Neural cell (in vitro differentiated cells): ENCODE results near the gene BTBD7. TPM values are rescaled to one million over a fixed set of nuclear protein-coding genes. Genes with fewer than 3 reads are reported as not detected.

ENCODE experiments used
- H2AFZ ChIP-seq: fragments of 200-600, 300-800 bp; sonication (generic), shearing (Covaris generic); 2 replicates; pipeline ENCODE4 v1.6.0; 2014; ENCODE audit warnings: low read depth, mild to moderate bottlenecking, antibody characterized with exemption, low read length, moderate library complexity
- H3F3A ChIP-seq: fragments of 200-600 bp; shearing (Covaris generic); 2 replicates; pipeline ENCODE4 v1.6.1; 2016; ENCODE audit warnings: mild to moderate bottlenecking, moderate library complexity, mixed read lengths, antibody characterized with exemption, low read length; ENCODE audit not compliant: insufficient read depth, poor library complexity, severe bottlenecking
- H3K27ac ChIP-seq: fragments of 200-600, 300-800 bp; sonication (generic), shearing (Covaris generic); 2 replicates; pipeline ENCODE4 v1.5.1; 2014; ENCODE audit warnings: mild to moderate bottlenecking, low read length, moderate library complexity
- H3K27me3 ChIP-seq: fragments of 300-800, 200-600 bp; sonication (generic), shearing (Covaris generic); 2 replicates; pipeline ENCODE4 v1.6.0; 2014; ENCODE audit warnings: mild to moderate bottlenecking, low read depth, low read length, moderate library complexity; ENCODE audit not compliant: insufficient read depth
- H3K36me3 ChIP-seq: fragments of 300-800, 200-600 bp; sonication (generic), shearing (Covaris generic); 2 replicates; pipeline ENCODE4 v1.5.1; 2014; ENCODE audit warnings: mild to moderate bottlenecking, antibody characterized with exemption, low read length, moderate library complexity; ENCODE audit not compliant: insufficient read depth
- H3K4me2 ChIP-seq: fragments of 300-800, 200-600 bp; sonication (generic), shearing (Covaris generic); 2 replicates; pipeline ENCODE4 v1.6.0; 2014; ENCODE audit warnings: mild to moderate bottlenecking, low read length
- H3K4me3 ChIP-seq: fragments of 300-800, 200-600 bp; sonication (generic), shearing (Covaris generic); 2 replicates; pipeline ENCODE4 v1.5.1; 2014; ENCODE audit warnings: mild to moderate bottlenecking, low read length, moderate library complexity
- H3K79me2 ChIP-seq: fragments of 200-600 bp; shearing (Covaris generic); replicated peaks from 2 replicates; pipeline ENCODE4 v1.6.0; 2014; ENCODE audit warnings: mild to moderate bottlenecking, low read length, moderate library complexity; ENCODE audit not compliant: insufficient read depth
- H3K9ac ChIP-seq: fragments of 300-800, 200-600 bp; sonication (generic), shearing (Covaris generic); 2 replicates; pipeline ENCODE4 v1.6.1; 2016; ENCODE audit warnings: mild to moderate bottlenecking, low read length, mixed read lengths
- H3K9me2 ChIP-seq: fragments of 200-600 bp; shearing (Covaris generic); 2 replicates; pipeline ENCODE4 v1.6.1; 2016; ENCODE audit warnings: mild to moderate bottlenecking, low read length, mixed read lengths; ENCODE audit not compliant: insufficient read depth
- H3K9me3 ChIP-seq: fragments of 200-600, 300-800 bp; sonication (generic), shearing (Covaris generic); 2 replicates; pipeline ENCODE4 v1.6.1; 2016; ENCODE audit warnings: mild to moderate bottlenecking, mixed run types, low read length, moderate library complexity, mixed read lengths
- H4K20me1 ChIP-seq: fragments of 200-600 bp; shearing (Covaris generic); 2 replicates; pipeline ENCODE4 v1.6.1; 2016; ENCODE audit warnings: mild to moderate bottlenecking, mixed run types; ENCODE audit not compliant: insufficient read depth
- CTCF ChIP-seq: fragments of 450-650 bp; IDR thresholded peaks from 2 replicates; pipeline ENCODE4 v1.5.1; 2014; ENCODE audit warnings: antibody characterized with exemption, mild to moderate bottlenecking, moderate library complexity; ENCODE audit not compliant: poor library complexity, severe bottlenecking
- EP300 ChIP-seq: fragments of 450-650 bp; conservative IDR thresholded peaks from 2 replicates; pipeline ENCODE4 v1.6.1; 2014; ENCODE audit warnings: antibody characterized with exemption, mild to moderate bottlenecking, moderate library complexity; ENCODE audit not compliant: poor library complexity, severe bottlenecking
- EZH2 ChIP-seq: fragments of 200-600, 300-800 bp; shearing (Covaris generic), sonication (generic); IDR thresholded peaks from 2 replicates; pipeline ENCODE4 v1.6.1; 2014; ENCODE audit warnings: antibody characterized with exemption, low read length, borderline replicate concordance, mild to moderate bottlenecking; ENCODE audit not compliant: insufficient read depth, poor library complexity, severe bottlenecking
- MXI1 ChIP-seq: fragments of 450-650 bp; conservative IDR thresholded peaks from 2 replicates; pipeline ENCODE4 v1.6.1; 2014; ENCODE audit warnings: antibody characterized with exemption, mild to moderate bottlenecking; ENCODE audit not compliant: poor library complexity, severe bottlenecking
- POLR2AphosphoS5 ChIP-seq: IDR thresholded peaks from 2 replicates; pipeline ENCODE4 v1.6.1; 2012
- RAD21 ChIP-seq: fragments of 450-650 bp; conservative IDR thresholded peaks from 2 replicates; pipeline ENCODE4 v1.6.1; 2014; ENCODE audit warnings: antibody characterized with exemption, mild to moderate bottlenecking, moderate library complexity
- SMC3 ChIP-seq: fragments of 450-650 bp; conservative IDR thresholded peaks from 2 replicates; pipeline ENCODE4 v1.6.1; 2014; ENCODE audit warnings: antibody characterized with exemption, mild to moderate bottlenecking, moderate library complexity; ENCODE audit not compliant: poor library complexity
- TAF1 ChIP-seq: IDR thresholded peaks from 2 replicates; pipeline ENCODE4 v1.6.1; 2012; ENCODE audit warnings: low read depth
- polyA plus RNA-seq: library from polyadenylated mRNA; depleted of rRNA; stranded (reverse); fragments of >200 nt; gene quantifications from 2 replicates; pipeline ENCODE4 v1.2.3, GENCODE V29; 2014
- TF ChIP-seq, protein P1 (sequence below): IDR thresholded peaks from 2 replicates; pipeline ENCODE4 v1.6.1; 2012; ENCODE audit warnings: borderline replicate concordance

Gene BTBD7
- polyA plus RNA-seq, 1 donor from 2014 or later = 11.5 TPM

- Histone ChIP-seq H3K79me2 (peaks cover 33% of the 10 kb centered on the region), H3F3A (no peaks in the 10 kb centered on the region), H3K4me3 (no peak overlapping the region), H3K36me3 (no peaks in the 10 kb centered on the region), H4K20me1 (no peaks in the 10 kb centered on the region), H3K27ac (no peak overlapping the region), H3K9ac (no peak overlapping the region), H3K9me3 (no peaks in the 10 kb centered on the region), H2AFZ (no peak overlapping the region), H3K9me2 (no peaks in the 10 kb centered on the region), H3K27me3 (no peaks in the 10 kb centered on the region), H3K4me2 (no peak overlapping the region)
- TF ChIP-seq TAF1 = no peak
These were observed 12.3 kb downstream of the BTBD7 start for GRCh38 chr14:93320489-93320888.

GRCh38 chr14:93319958-93320357 lies 12.9 kb downstream of the BTBD7 start:
- Histone ChIP-seq H4K20me1 (no peaks in the 10 kb centered on the region), H3K4me3 (no peak overlapping the region), H3K27me3 (no peaks in the 10 kb centered on the region), H3K4me2 (no peak overlapping the region), H3K27ac (no peak overlapping the region), H3K9me3 (no peaks in the 10 kb centered on the region), H3F3A (no peaks in the 10 kb centered on the region), H3K9ac (no peak overlapping the region), H3K36me3 (no peaks in the 10 kb centered on the region), H3K79me2 (peaks cover 33% of the 10 kb centered on the region), H3K9me2 (no peaks in the 10 kb centered on the region), H2AFZ (no peak overlapping the region)
- TF ChIP-seq TAF1 = no peak

- Histone ChIP-seq H3F3A (no peaks in the 10 kb centered on the region), H3K27ac (no peak overlapping the region), H3K36me3 (no peaks in the 10 kb centered on the region), H3K79me2 (peaks cover 33% of the 10 kb centered on the region), H4K20me1 (no peaks in the 10 kb centered on the region), H3K4me2 (no peak overlapping the region), H3K9me3 (no peaks in the 10 kb centered on the region), H2AFZ (no peak overlapping the region), H3K9ac (no peak overlapping the region), H3K4me3 (no peak overlapping the region), H3K9me2 (no peaks in the 10 kb centered on the region), H3K27me3 (no peaks in the 10 kb centered on the region)
- TF ChIP-seq POLR2AphosphoS5 (no peak), EP300 (no peak), CTCF (no peak), MXI1 (no peak), SMC3 (no peak)
These were observed 13.3 kb downstream of the BTBD7 start for GRCh38 chr14:93319494-93319893.

DNA sequence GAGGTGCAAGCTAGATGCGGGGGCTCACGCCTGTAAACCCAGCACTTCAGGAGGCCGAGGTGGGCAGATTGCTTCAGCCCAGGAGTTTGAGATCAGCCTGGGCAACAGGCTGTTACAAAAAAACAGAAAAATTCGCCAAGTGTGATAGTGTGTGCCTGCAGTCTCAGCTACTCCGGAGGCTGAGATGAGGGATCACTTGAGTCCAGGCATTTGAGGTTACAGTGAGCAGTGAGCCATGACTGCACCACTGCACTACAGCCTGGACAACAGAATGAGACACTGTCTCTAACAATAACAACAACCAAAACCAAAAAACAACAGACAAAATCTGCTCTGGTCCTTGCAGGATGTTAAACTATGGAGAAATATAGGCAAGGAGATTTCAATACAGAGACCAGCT lies 13.9 kb downstream of the BTBD7 start:
- Histone ChIP-seq H4K20me1 (no peaks in the 10 kb centered on the region), H3K9me2 (no peaks in the 10 kb centered on the region), H3K9ac (no peak overlapping the region), H3K27me3 (no peaks in the 10 kb centered on the region), H3K4me2 (no peak overlapping the region), H3F3A (no peaks in the 10 kb centered on the region), H3K36me3 (no peaks in the 10 kb centered on the region), H3K27ac (no peak overlapping the region), H3K9me3 (no peaks in the 10 kb centered on the region), H3K4me3 (no peak overlapping the region), H2AFZ (no peak overlapping the region), H3K79me2 (peaks cover 33% of the 10 kb centered on the region)
- TF ChIP-seq EP300 (no peak), TAF1 (no peak), POLR2AphosphoS5 (no peak), EZH2 (no peak), RAD21 (no peak), SMC3 (no peak), CTCF (no peak)
- TF ChIP-seq, protein P1, sequence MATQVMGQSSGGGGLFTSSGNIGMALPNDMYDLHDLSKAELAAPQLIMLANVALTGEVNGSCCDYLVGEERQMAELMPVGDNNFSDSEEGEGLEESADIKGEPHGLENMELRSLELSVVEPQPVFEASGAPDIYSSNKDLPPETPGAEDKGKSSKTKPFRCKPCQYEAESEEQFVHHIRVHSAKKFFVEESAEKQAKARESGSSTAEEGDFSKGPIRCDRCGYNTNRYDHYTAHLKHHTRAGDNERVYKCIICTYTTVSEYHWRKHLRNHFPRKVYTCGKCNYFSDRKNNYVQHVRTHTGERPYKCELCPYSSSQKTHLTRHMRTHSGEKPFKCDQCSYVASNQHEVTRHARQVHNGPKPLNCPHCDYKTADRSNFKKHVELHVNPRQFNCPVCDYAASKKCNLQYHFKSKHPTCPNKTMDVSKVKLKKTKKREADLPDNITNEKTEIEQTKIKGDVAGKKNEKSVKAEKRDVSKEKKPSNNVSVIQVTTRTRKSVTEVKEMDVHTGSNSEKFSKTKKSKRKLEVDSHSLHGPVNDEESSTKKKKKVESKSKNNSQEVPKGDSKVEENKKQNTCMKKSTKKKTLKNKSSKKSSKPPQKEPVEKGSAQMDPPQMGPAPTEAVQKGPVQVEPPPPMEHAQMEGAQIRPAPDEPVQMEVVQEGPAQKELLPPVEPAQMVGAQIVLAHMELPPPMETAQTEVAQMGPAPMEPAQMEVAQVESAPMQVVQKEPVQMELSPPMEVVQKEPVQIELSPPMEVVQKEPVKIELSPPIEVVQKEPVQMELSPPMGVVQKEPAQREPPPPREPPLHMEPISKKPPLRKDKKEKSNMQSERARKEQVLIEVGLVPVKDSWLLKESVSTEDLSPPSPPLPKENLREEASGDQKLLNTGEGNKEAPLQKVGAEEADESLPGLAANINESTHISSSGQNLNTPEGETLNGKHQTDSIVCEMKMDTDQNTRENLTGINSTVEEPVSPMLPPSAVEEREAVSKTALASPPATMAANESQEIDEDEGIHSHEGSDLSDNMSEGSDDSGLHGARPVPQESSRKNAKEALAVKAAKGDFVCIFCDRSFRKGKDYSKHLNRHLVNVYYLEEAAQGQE = no peak
